Measurements from ENCODE around the gene TSC22D1. TPM values are rescaled to one million over a fixed set of nuclear protein-coding genes. Genes with fewer than 3 reads are reported as not detected.

Gene TSC22D1
- total RNA-seq, 1 experiment from 2014 or later, result 194 TPM

- ATAC-seq, result no peak
- H3K27ac ChIP-seq (ENCODE audit: low read length), result no peak overlapping the region
- no peak overlapping the region for H2AFZ ChIP-seq (ENCODE audit: low read length)
- H3K36me3 ChIP-seq (ENCODE audit: low read depth, low read length), result no peaks in the 10 kb centered on the region
- no peak for DNase-seq
- no TSS peak for BruUV-seq (replicated peaks)
- ChIA-PET POLR2A (ENCODE audit: unreplicated experiment) (no interaction called here), CTCF (no interaction called here)
- H3K79me2 ChIP-seq (ENCODE audit: low read length), result no peaks in the 10 kb centered on the region
- TF ChIP-seq EZH2phosphoT487 (IDR thresholded peaks at IDR 0.05; ENCODE audit: borderline replicate concordance, low read length) (no peak), EZH2 (IDR thresholded peaks at IDR 0.05; ENCODE audit: low read length, unreplicated experiment) (no peak), CTCF (conservative IDR thresholded peaks at IDR 0.05; ENCODE audit: low read depth, low read length) (no peak)
- H3K4me2 ChIP-seq (ENCODE audit: low read length), result no peak overlapping the region
- H3K4me3 ChIP-seq (ENCODE audit: low read length), result no peak overlapping the region
- H3K9me2 ChIP-seq (replicated peaks; ENCODE audit: low read length), result no peaks in the 10 kb centered on the region
- no peaks in the 10 kb centered on the region for H4K20me1 ChIP-seq (ENCODE audit: low read length)
- no peaks in the 10 kb centered on the region for H3F3A ChIP-seq (ENCODE audit: low read length, unreplicated experiment)
- H3K4me1 ChIP-seq (ENCODE audit: insufficient read depth, low read length), result no peaks in the 10 kb centered on the region
- intact Hi-C loops (cut with micrococcal nuclease), result no loop called here
- H3K9me3 ChIP-seq (ENCODE audit: low read length), result no peaks in the 10 kb centered on the region
- no peak overlapping the region for H3K9ac ChIP-seq (ENCODE audit: low read length)
- H3K27me3 ChIP-seq (ENCODE audit: low read length), result no peaks in the 10 kb centered on the region
Measured at GRCh38 chr13:44507639-44508038, 68.5 kb downstream of the TSC22D1 start.

- H3K4me3 ChIP-seq (ENCODE audit: low read length), result no peak overlapping the region
- intact Hi-C loops (cut with micrococcal nuclease), result no loop called here
- no peaks in the 10 kb centered on the region for H3K4me1 ChIP-seq (ENCODE audit: insufficient read depth, low read length)
- no peaks in the 10 kb centered on the region for H3K36me3 ChIP-seq (ENCODE audit: low read depth, low read length)
- H3K9ac ChIP-seq (ENCODE audit: low read length), result no peak overlapping the region
- POLR2A ChIA-PET (ENCODE audit: unreplicated experiment), result no interaction called here
- no peak overlapping the region for H3K27ac ChIP-seq (ENCODE audit: low read length)
- no TSS peak for BruUV-seq (replicated peaks)
- no peaks in the 10 kb centered on the region for H4K20me1 ChIP-seq (ENCODE audit: low read length)
- CTCF ChIA-PET, result no interaction called here
- no peak overlapping the region for H3K4me2 ChIP-seq (ENCODE audit: low read length)
- no peak for DNase-seq
- no peaks in the 10 kb centered on the region for H3K9me2 ChIP-seq (replicated peaks; ENCODE audit: low read length)
- no peak overlapping the region for H2AFZ ChIP-seq (ENCODE audit: low read length)
- no peaks in the 10 kb centered on the region for H3K79me2 ChIP-seq (ENCODE audit: low read length)
- no peak for TF ChIP-seq CTCF (conservative IDR thresholded peaks at IDR 0.05; ENCODE audit: low read depth, low read length)
- TF ChIP-seq EZH2 (IDR thresholded peaks at IDR 0.05; ENCODE audit: low read length, unreplicated experiment), result no peak
- no peak for TF ChIP-seq EZH2phosphoT487 (IDR thresholded peaks at IDR 0.05; ENCODE audit: borderline replicate concordance, low read length)
- no peaks in the 10 kb centered on the region for H3F3A ChIP-seq (ENCODE audit: low read length, unreplicated experiment)
- H3K9me3 ChIP-seq (ENCODE audit: low read length), result no peaks in the 10 kb centered on the region
- no peaks in the 10 kb centered on the region for H3K27me3 ChIP-seq (ENCODE audit: low read length)
- no peak for ATAC-seq
Measured at GRCh38 chr13:44506719-44507118, 69.4 kb downstream of the TSC22D1 start.

- H3K27ac ChIP-seq (ENCODE audit: low read length), result no peak overlapping the region
- H3K9me2 ChIP-seq (replicated peaks; ENCODE audit: low read length), result no peaks in the 10 kb centered on the region
- H3K4me2 ChIP-seq (ENCODE audit: low read length), result no peak overlapping the region
- BruUV-seq (replicated peaks), result no TSS peak
- H3K9ac ChIP-seq (ENCODE audit: low read length), result no peak overlapping the region
- TF ChIP-seq EZH2phosphoT487 (IDR thresholded peaks at IDR 0.05; ENCODE audit: borderline replicate concordance, low read length) (no peak), CTCF (conservative IDR thresholded peaks at IDR 0.05; ENCODE audit: low read depth, low read length) (no peak), EZH2 (IDR thresholded peaks at IDR 0.05; ENCODE audit: low read length, unreplicated experiment) (no peak)
- H3K79me2 ChIP-seq (ENCODE audit: low read length), result no peaks in the 10 kb centered on the region
- ChIA-PET CTCF (no interaction called here), POLR2A (ENCODE audit: unreplicated experiment) (no interaction called here)
- no peak overlapping the region for H2AFZ ChIP-seq (ENCODE audit: low read length)
- H3F3A ChIP-seq (ENCODE audit: low read length, unreplicated experiment), result no peaks in the 10 kb centered on the region
- no peak for DNase-seq
- no peak overlapping the region for H3K4me3 ChIP-seq (ENCODE audit: low read length)
- no peaks in the 10 kb centered on the region for H3K36me3 ChIP-seq (ENCODE audit: low read depth, low read length)
- ATAC-seq, result no peak
- no peaks in the 10 kb centered on the region for H3K9me3 ChIP-seq (ENCODE audit: low read length)
- intact Hi-C loops (cut with micrococcal nuclease), result no loop called here
- H3K4me1 ChIP-seq (ENCODE audit: insufficient read depth, low read length), result no peaks in the 10 kb centered on the region
- no peaks in the 10 kb centered on the region for H4K20me1 ChIP-seq (ENCODE audit: low read length)
- H3K27me3 ChIP-seq (ENCODE audit: low read length), result no peaks in the 10 kb centered on the region
Measured at GRCh38 chr13:44506251-44506650, 69.9 kb downstream of the TSC22D1 start.
